Endothelial cell of umbilical vein (primary cell): ENCODE measurements around the gene SPOPL. TPM values are rescaled to one million over a fixed set of nuclear protein-coding genes. Genes with fewer than 3 reads are reported as not detected.

Source experiments
- BruUV-seq: library from RNA; stranded (reverse); fragments of 400-500 nt; replicated peaks from 2 replicates; lab custom pipeline; 2021; lab: Mats Ljungman, UMichigan
- CTCF ChIA-PET: fragments of 300-600, 350-600 bp; sonication (Branson Sonifier 250); formaldehyde crosslinking; loops from one replicate; lab custom pipeline; 2021; ENCODE audit warnings: antibody characterized with exemption, inconsistent platforms; lab: Charles Lee
- POLR2A ChIA-PET: fragments of 300-600, 350-600 bp; sonication (Branson Sonifier 250); formaldehyde crosslinking; loops from one replicate; lab custom pipeline; 2021; ENCODE audit warnings: antibody characterized with exemption, inconsistent platforms; lab: Charles Lee
- DNase-seq: peaks from one replicate; pipeline ENCODE4 v3.0.0-alpha.2; 2011; ENCODE audit warnings: low read depth, low spot score
- FAIRE-seq: peaks from 2 replicates; lab custom pipeline; 2011; peaks lifted over from hg19 to GRCh38; lab: Jason Lieb, UNC
- H2AFZ ChIP-seq: 2 replicates; pipeline ENCODE4 v1.6.0; 2012; ENCODE audit warnings: low read depth, low read length, control low read depth, inconsistent platforms
- H3K27ac ChIP-seq: 2 replicates; pipeline ENCODE4 v1.5.1; 2011; ENCODE audit warnings: low read depth, mild to moderate bottlenecking, control low read depth, low read length, moderate library complexity; ENCODE audit not compliant: insufficient read depth
- H3K27me3 ChIP-seq, 2 experiments: 2 replicates each; pipeline versions ENCODE4 v1.6.0 to v1.6.1; 2011; ENCODE audit warnings: low read length in 2 of 2, mixed read lengths in 1 of 2; ENCODE audit not compliant: control insufficient read depth in 2 of 2, insufficient read depth in 2 of 2
- H3K36me3 ChIP-seq, 2 experiments: 2 replicates in 1 of 2; 3 replicates in 1 of 2; pipeline ENCODE4 v1.5.1; 2011; ENCODE audit warnings: low read length in 2 of 2, mild to moderate bottlenecking in 1 of 2, moderate library complexity in 1 of 2; ENCODE audit not compliant: control insufficient read depth in 2 of 2, insufficient read depth in 2 of 2; ENCODE audit errors: extremely low read depth in 1 of 2
- H3K4me1 ChIP-seq: 3 replicates; pipeline ENCODE4 v1.5.1; 2011; ENCODE audit warnings: mild to moderate bottlenecking, low read length; ENCODE audit not compliant: control insufficient read depth, insufficient read depth; ENCODE audit errors: extremely low read depth
- H3K4me2 ChIP-seq: 2 replicates; pipeline ENCODE4 v1.6.1; 2011; ENCODE audit warnings: low read length, control low read depth, mixed read lengths; ENCODE audit not compliant: insufficient read depth
- H3K4me3 ChIP-seq, 3 experiments: fragments of 200-600 bp in 1 of 3; sonication (generic), shearing (Covaris generic) in 1 of 3; replicated peaks in 1 of 3; 2 replicates each; pipeline ENCODE4 v1.5.1; 2011 to 2016; ENCODE audit warnings: control low read depth in 3 of 3, low read length in 3 of 3, mild to moderate bottlenecking in 2 of 3, inconsistent platforms in 1 of 3, low read depth in 1 of 3, moderate library complexity in 1 of 3; ENCODE audit not compliant: insufficient read depth in 1 of 3
- H3K79me2 ChIP-seq: 2 replicates; pipeline ENCODE4 v1.6.0; 2012; ENCODE audit warnings: low read length, inconsistent platforms; ENCODE audit not compliant: control insufficient read depth, insufficient read depth
- H3K9ac ChIP-seq: replicated peaks from 2 replicates; pipeline ENCODE3; 2011; ENCODE audit warnings: low read length, control low read depth; ENCODE audit not compliant: insufficient read depth; ENCODE audit errors: extremely low read depth
- H3K9me1 ChIP-seq: replicated peaks from 3 replicates; pipeline ENCODE4 v1.6.0; 2011; ENCODE audit warnings: mild to moderate bottlenecking, low read length; ENCODE audit not compliant: control insufficient read depth, insufficient read depth; ENCODE audit errors: extremely low read depth
- H3K9me3 ChIP-seq: replicated peaks from 2 replicates; pipeline ENCODE4 v1.5.1; 2012; ENCODE audit warnings: low read length, inconsistent platforms; ENCODE audit not compliant: control insufficient read depth, insufficient read depth
- H4K20me1 ChIP-seq: replicated peaks from 2 replicates; pipeline ENCODE3; 2011; ENCODE audit warnings: mild to moderate bottlenecking, low read length; ENCODE audit not compliant: control insufficient read depth, insufficient read depth; ENCODE audit errors: extremely low read depth
- EZH2 ChIP-seq: IDR thresholded peaks from 2 replicates; pipeline ENCODE4 v1.6.1; 2012; ENCODE audit warnings: borderline replicate concordance, low read depth, mild to moderate bottlenecking, moderate library complexity, low read length, inconsistent platforms; ENCODE audit not compliant: severe bottlenecking
- FOS ChIP-seq: IDR thresholded peaks from 2 replicates; pipeline ENCODE4 v1.6.1; 2011; ENCODE audit warnings: mild to moderate bottlenecking, low read length, moderate library complexity, borderline replicate concordance; ENCODE audit not compliant: insufficient read depth
- GATA2 ChIP-seq: IDR thresholded peaks from 2 replicates; pipeline ENCODE4 v1.7.0; 2011; ENCODE audit warnings: low read depth, mild to moderate bottlenecking, moderate library complexity, mixed read lengths, low read length; ENCODE audit not compliant: insufficient read length, insufficient read depth
- JUN ChIP-seq: IDR thresholded peaks from 2 replicates; pipeline ENCODE4 v1.6.1; 2011; ENCODE audit warnings: borderline replicate concordance, low read depth; ENCODE audit not compliant: insufficient read length, insufficient read depth
- MYC ChIP-seq: IDR thresholded peaks from one replicate; pipeline ENCODE4 v1.6.1; 2011; ENCODE audit warnings: mild to moderate bottlenecking, low read depth, low read length
- POLR2A ChIP-seq: IDR thresholded peaks from 2 replicates; pipeline ENCODE4 v1.6.1; 2012; ENCODE audit warnings: low read depth, mild to moderate bottlenecking, control low read depth, low read length
- POLR2AphosphoS5 ChIP-seq: IDR thresholded peaks from 2 replicates; pipeline ENCODE4 v1.6.1; 2012; ENCODE audit warnings: low read depth, mild to moderate bottlenecking, control low read depth, low read length, moderate library complexity; ENCODE audit not compliant: insufficient read depth
- dilution Hi-C: fragments of 300-500 bp; cut with MboI; formaldehyde crosslinking; loops from one replicate; pipeline ENCODE4 v1.15.0; 2019; ENCODE audit warnings: low sequenced_read_pairs; ENCODE audit not compliant: extremely low pct_ligation_motif_present
- intact Hi-C: fragments of 100-400 bp; cut with micrococcal nuclease; formaldehyde crosslinking; loops from one replicate; pipeline ENCODE4 v1.10.0; 2022
- polyA plus RNA-seq, 4 experiments: library from polyadenylated mRNA; depleted of rRNA in 3 of 4; stranded (reverse) in 3 of 4; unstranded in 1 of 4; fragments of >200 nt; gene quantifications; 2 replicates each; pipeline versions ENCODE4 v1.2.1 to v1.2.3, GENCODE V29; 2011 to 2012; ENCODE audit warnings: missing spikeins in 1 of 4
- total RNA-seq: library from RNA; stranded (reverse); gene quantifications from 2 replicates; pipeline ENCODE4 v1.2.3, GENCODE V29; 2021
- TF ChIP-seq, protein P1 (sequence below), 2 donors: IDR thresholded peaks; 1 replicate in 1 of 2; 2 replicates in 1 of 2; pipeline ENCODE4 v1.5.1; 2011; ENCODE audit warnings: low read length in 2 of 2, mild to moderate bottlenecking in 2 of 2, moderate library complexity in 2 of 2, control low read depth in 1 of 2, inconsistent platforms in 1 of 2, low read depth in 1 of 2; ENCODE audit not compliant: insufficient read depth in 1 of 2; ENCODE audit errors: extremely low read depth in 1 of 2
- TF ChIP-seq, protein P2 (sequence below): IDR thresholded peaks from 2 replicates; pipeline ENCODE4 v1.6.1; 2011; ENCODE audit not compliant: insufficient read depth, insufficient read length

SPOPL gene
- total and polyA plus RNA-seq, 2 donors (not counting 3 experiments of a cell fraction or from before 2014, with no cell fraction given) = 3.1 to 17.4 TPM

- Histone ChIP-seq H3K9ac (no peak overlapping the region), H4K20me1 (no peaks in the 10 kb centered on the region), H3K9me1 (no peaks in the 10 kb centered on the region), H3K27ac (no peak overlapping the region), H3K4me2 (no peak overlapping the region), H3K9me3 (no peaks in the 10 kb centered on the region), H3K4me3 (no peak overlapping the region), H3K4me1 (no peaks in the 10 kb centered on the region), H3K36me3 (no peaks in the 10 kb centered on the region), H3K27me3 (no peaks in the 10 kb centered on the region), H2AFZ (no peak overlapping the region), H3K79me2 (no peaks in the 10 kb centered on the region)
- CTCF ChIA-PET = no interaction called here
- no TSS peak for BruUV-seq
- TF ChIP-seq POLR2AphosphoS5 (no peak), JUN (no peak), POLR2A (no peak), MYC (no peak), FOS (no peak), GATA2 (no peak), EZH2 (no peak)
- TF ChIP-seq, protein P1, sequence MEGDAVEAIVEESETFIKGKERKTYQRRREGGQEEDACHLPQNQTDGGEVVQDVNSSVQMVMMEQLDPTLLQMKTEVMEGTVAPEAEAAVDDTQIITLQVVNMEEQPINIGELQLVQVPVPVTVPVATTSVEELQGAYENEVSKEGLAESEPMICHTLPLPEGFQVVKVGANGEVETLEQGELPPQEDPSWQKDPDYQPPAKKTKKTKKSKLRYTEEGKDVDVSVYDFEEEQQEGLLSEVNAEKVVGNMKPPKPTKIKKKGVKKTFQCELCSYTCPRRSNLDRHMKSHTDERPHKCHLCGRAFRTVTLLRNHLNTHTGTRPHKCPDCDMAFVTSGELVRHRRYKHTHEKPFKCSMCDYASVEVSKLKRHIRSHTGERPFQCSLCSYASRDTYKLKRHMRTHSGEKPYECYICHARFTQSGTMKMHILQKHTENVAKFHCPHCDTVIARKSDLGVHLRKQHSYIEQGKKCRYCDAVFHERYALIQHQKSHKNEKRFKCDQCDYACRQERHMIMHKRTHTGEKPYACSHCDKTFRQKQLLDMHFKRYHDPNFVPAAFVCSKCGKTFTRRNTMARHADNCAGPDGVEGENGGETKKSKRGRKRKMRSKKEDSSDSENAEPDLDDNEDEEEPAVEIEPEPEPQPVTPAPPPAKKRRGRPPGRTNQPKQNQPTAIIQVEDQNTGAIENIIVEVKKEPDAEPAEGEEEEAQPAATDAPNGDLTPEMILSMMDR (IDR thresholded peaks at IDR 0.05; ENCODE audit: extremely low read depth in 1 of 2, insufficient read depth in 1 of 2, low read depth in 1 of 2, low read length in 2 of 2) = no peak
- TF ChIP-seq, protein P2, sequence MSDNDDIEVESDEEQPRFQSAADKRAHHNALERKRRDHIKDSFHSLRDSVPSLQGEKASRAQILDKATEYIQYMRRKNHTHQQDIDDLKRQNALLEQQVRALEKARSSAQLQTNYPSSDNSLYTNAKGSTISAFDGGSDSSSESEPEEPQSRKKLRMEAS = no peak
- FAIRE-seq (no peak), DNase-seq (no peak)
- POLR2A ChIA-PET = no interaction called here
- dilution Hi-C loops (no loop called here), intact Hi-C loops (no loop called here)
These were observed 9.4 kb upstream of the SPOPL start for GRCh38 chr2:138492160-138492559.
